ENCODE results near the gene RBMS2.

- TF ChIP-seq POLR2A (IDR thresholded peaks at IDR 0.05) (no peak), CTCF (IDR thresholded peaks at IDR 0.05) (no peak)
Observed at GRCh38 chr12:56530390-56531055, 8.9 kb downstream of the RBMS2 start.
